Mesenchymal stem cell (in vitro differentiated cells and primary cell): ENCODE data around the gene IRF9.
A peak's percentile ranks its signal among the peaks of the same experiment; 100 is the strongest.

Source experiments
- DNase-seq: peaks from one replicate; pipeline ENCODE4 v3.0.0-alpha.2; 2013
- H2AFZ ChIP-seq: one replicate; pipeline ENCODE4 v1.6.1; 2013; ENCODE audit warnings: low read depth, mild to moderate bottlenecking, control low read depth, inconsistent platforms, low read length, moderate library complexity
- H2AK5ac ChIP-seq: 2 replicates; pipeline ENCODE4 v1.6.1; 2013; ENCODE audit warnings: low read length, moderate library complexity, mild to moderate bottlenecking, inconsistent platforms; ENCODE audit not compliant: severe bottlenecking
- H2BK120ac ChIP-seq: one replicate; pipeline ENCODE4 v1.6.1; 2013; ENCODE audit warnings: low read depth, mild to moderate bottlenecking, inconsistent platforms, low read length, moderate library complexity
- H2BK12ac ChIP-seq, 2 experiments: one replicate each; pipeline ENCODE4 v1.6.1; 2013; ENCODE audit warnings: inconsistent platforms in 2 of 2, low read length in 2 of 2, mild to moderate bottlenecking in 2 of 2, moderate library complexity in 2 of 2, control low read depth in 1 of 2
- H2BK15ac ChIP-seq: one replicate; pipeline ENCODE4 v1.6.1; 2013; ENCODE audit warnings: mild to moderate bottlenecking, low read depth, inconsistent platforms; ENCODE audit not compliant: poor library complexity, severe bottlenecking
- H2BK5ac ChIP-seq: 2 replicates; pipeline ENCODE4 v1.6.1; 2013; ENCODE audit warnings: low read depth, mild to moderate bottlenecking, low read length, control low read depth, inconsistent platforms; ENCODE audit not compliant: poor library complexity, severe bottlenecking
- H3K14ac ChIP-seq, 2 experiments: one replicate each; pipeline ENCODE4 v1.6.1; 2013; ENCODE audit warnings: inconsistent platforms in 2 of 2, low read length in 2 of 2, control low read depth in 1 of 2, mild to moderate bottlenecking in 1 of 2, moderate library complexity in 1 of 2
- H3K18ac ChIP-seq, 2 experiments: one replicate each; pipeline ENCODE4 v1.6.1; 2013; ENCODE audit warnings: inconsistent platforms in 2 of 2, low read length in 2 of 2, control low read depth in 1 of 2, low read depth in 1 of 2, mild to moderate bottlenecking in 1 of 2
- H3K23ac ChIP-seq, 2 experiments: one replicate each; pipeline ENCODE4 v1.6.1; 2013; ENCODE audit warnings: inconsistent platforms in 2 of 2, low read length in 2 of 2, mild to moderate bottlenecking in 2 of 2, moderate library complexity in 2 of 2, control low read depth in 1 of 2
- H3K27ac ChIP-seq: 2 replicates; pipeline ENCODE4 v1.5.1; 2013; ENCODE audit warnings: mild to moderate bottlenecking, moderate library complexity, low read length, control low read depth, inconsistent platforms; ENCODE audit not compliant: poor library complexity, severe bottlenecking
- H3K27me3 ChIP-seq, 2 experiments: 2 replicates each; pipeline versions ENCODE4 v1.6.1 to v1.7.0; 2013; ENCODE audit warnings: low read length in 2 of 2, mild to moderate bottlenecking in 2 of 2, moderate library complexity in 2 of 2, control low read depth in 1 of 2, inconsistent platforms in 1 of 2; ENCODE audit not compliant: control insufficient read depth in 1 of 2, insufficient read depth in 1 of 2
- H3K36me3 ChIP-seq, 2 experiments: 2 replicates each; pipeline versions ENCODE4 v1.6.1 to v1.7.0; 2013; ENCODE audit warnings: low read length in 2 of 2, control low read depth in 1 of 2, inconsistent platforms in 1 of 2, low read depth in 1 of 2, mild to moderate bottlenecking in 1 of 2; ENCODE audit not compliant: insufficient read depth in 2 of 2, control insufficient read depth in 1 of 2
- H3K4ac ChIP-seq, 2 experiments: one replicate each; pipeline ENCODE4 v1.6.1; 2013; ENCODE audit warnings: inconsistent platforms in 2 of 2, low read length in 2 of 2, mild to moderate bottlenecking in 2 of 2, moderate library complexity in 2 of 2, control low read depth in 1 of 2, low read depth in 1 of 2
- H3K4me1 ChIP-seq: 2 replicates; pipeline ENCODE4 v1.6.1; 2013; ENCODE audit warnings: low read depth, low read length, control low read depth; ENCODE audit not compliant: control insufficient read depth, insufficient read depth
- H3K4me2 ChIP-seq: 2 replicates; pipeline ENCODE4 v1.6.1; 2013; ENCODE audit warnings: low read length, mild to moderate bottlenecking, inconsistent platforms; ENCODE audit not compliant: poor library complexity, severe bottlenecking
- H3K4me3 ChIP-seq, 2 experiments: 2 replicates each; pipeline versions ENCODE4 v1.5.1 to v1.7.0; 2013; ENCODE audit warnings: low read length in 2 of 2, mild to moderate bottlenecking in 2 of 2, control low read depth in 1 of 2, low read depth in 1 of 2; ENCODE audit not compliant: insufficient read depth in 1 of 2
- H3K79me1 ChIP-seq: replicated peaks from 2 replicates; pipeline ENCODE4 v1.6.1; 2013; ENCODE audit warnings: mild to moderate bottlenecking, control low read depth, low read length, inconsistent platforms; ENCODE audit not compliant: poor library complexity, severe bottlenecking
- H3K9ac ChIP-seq: 2 replicates; pipeline ENCODE4 v1.7.0; 2013; ENCODE audit warnings: mild to moderate bottlenecking, low read length, moderate library complexity
- H3K9me3 ChIP-seq: 2 replicates; pipeline ENCODE4 v1.7.0; 2013; ENCODE audit warnings: mild to moderate bottlenecking, low read length; ENCODE audit not compliant: control insufficient read depth
- H4K8ac ChIP-seq: one replicate; pipeline ENCODE4 v1.6.1; 2013; ENCODE audit warnings: inconsistent platforms, mild to moderate bottlenecking, low read length, moderate library complexity
- H4K91ac ChIP-seq: one replicate; pipeline ENCODE4 v1.6.1; 2013; ENCODE audit warnings: mild to moderate bottlenecking, low read length, inconsistent platforms
- WGBS: methylation state at CpG from one replicate; pipeline ENCODE4 v1.1.7; 2013; ENCODE audit warnings: mixed read lengths; 5-methylcytosine and 5-hydroxymethylcytosine counted together

The IRF9 gene

GRCh38 chr14:24114532-24115421, 46.3 kb upstream of the IRF9 start, which contains the start of the genes DCAF11 and NRL:
Gene DCAF11 (plus strand): TSS chr14:24114777. CDS start chr14:24115595, 818 bp downstream.
Gene NRL (minus strand): TSS chr14:24114949. CDS start chr14:24082848, 32,101 bp downstream.
- H2BK5ac ChIP-seq, result peak within 1 kb of the TSS; percentile 96
- peak within 1 kb of the TSS; percentile 85 for H2AFZ ChIP-seq
- H3K4ac ChIP-seq, result peak within 1 kb of the TSS; percentile 85 to 95
- peaks cover 25 to 30% of the 10 kb centered on the region in 2 experiments for H3K36me3 ChIP-seq
- peak within 1 kb of the TSS; percentile 49 for H2AK5ac ChIP-seq
- H3K9ac ChIP-seq, result peak within 1 kb of the TSS; percentile 97
- H2BK12ac ChIP-seq, result peak within 1 kb of the TSS; percentile 97 to 99
- peak within 1 kb of the TSS; percentile 98 for H3K18ac ChIP-seq
- H4K91ac ChIP-seq, result peak within 1 kb of the TSS; percentile 98
- peak within 1 kb of the TSS; percentile 89 to 91 for H3K4me3 ChIP-seq
- peak within 1 kb of the TSS in 1 of 2 experiments; percentile 16 for H3K23ac ChIP-seq
- peak within 1 kb of the TSS in 1 of 2 experiments; percentile 98 for H3K14ac ChIP-seq
- WGBS, result under 1% methylated on average over 46 of the region's 65 CpGs
- peak within 1 kb of the TSS; percentile 98 for H2BK15ac ChIP-seq
- H4K8ac ChIP-seq, result peak within 1 kb of the TSS; percentile 96
- H3K4me1 ChIP-seq, result peaks cover 7% of the 10 kb centered on the region
- peak within 1 kb of the TSS; percentile 98 for H3K27ac ChIP-seq
- no peaks in the 10 kb centered on the region for H3K27me3 ChIP-seq
- H2BK120ac ChIP-seq, result peak within 1 kb of the TSS; percentile 93
- peak; percentile 100 for DNase-seq
- peak within 1 kb of the TSS; percentile 83 for H3K4me2 ChIP-seq
- no peaks in the 10 kb centered on the region for H3K9me3 ChIP-seq
- H3K79me1 ChIP-seq, result peaks cover 26% of the 10 kb centered on the region

DNA sequence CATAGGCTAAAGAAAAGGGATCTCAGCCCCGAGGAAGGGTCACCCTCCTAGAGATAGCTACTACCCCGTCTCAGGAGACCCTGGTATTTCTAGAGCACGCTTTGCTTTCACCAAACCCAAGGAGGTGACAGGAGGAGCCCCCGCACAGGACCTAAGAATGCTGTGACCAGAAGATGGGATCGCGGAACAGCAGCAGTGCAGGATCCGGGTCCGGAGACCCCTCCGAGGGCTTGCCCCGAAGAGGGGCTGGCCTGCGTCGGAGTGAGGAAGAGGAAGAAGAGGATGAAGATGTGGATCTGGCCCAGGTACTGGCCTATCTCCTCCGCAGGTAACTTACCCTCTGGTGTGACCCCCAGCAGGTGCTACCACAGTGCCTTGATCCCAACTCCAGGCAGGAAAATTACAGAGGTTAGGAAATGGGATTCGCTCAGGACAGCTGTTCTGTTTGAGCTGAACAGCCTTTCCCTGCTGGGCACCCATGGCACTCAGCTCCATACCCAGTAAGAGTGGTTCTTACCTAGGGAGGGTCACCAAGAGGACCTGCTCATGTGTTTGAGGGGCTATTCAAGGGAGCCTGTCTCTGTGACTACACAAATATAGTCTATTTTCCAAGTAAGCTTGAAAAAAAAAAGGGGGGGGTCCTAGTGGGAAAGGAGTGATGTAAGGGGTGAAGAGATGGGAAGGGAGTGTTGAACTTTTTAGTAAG, 45.5 kb upstream of the IRF9 start:
- H2AK5ac ChIP-seq, result no peak overlapping the region
- H3K4ac ChIP-seq, result no peak overlapping the region
- peaks cover 7% of the 10 kb centered on the region for H3K4me1 ChIP-seq
- H3K4me3 ChIP-seq, result peak overlapping the region; percentile 51 to 91
- H2BK120ac ChIP-seq, result no peak overlapping the region
- H3K9ac ChIP-seq, result peak overlapping the region; percentile 97
- H3K27ac ChIP-seq, result peak overlapping the region; percentile 29
- peaks cover 26% of the 10 kb centered on the region for H3K79me1 ChIP-seq
- no peak for DNase-seq
- H4K91ac ChIP-seq, result no peak overlapping the region
- peak overlapping the region in 1 of 2 experiments; percentile 37 for H3K18ac ChIP-seq
- peak overlapping the region; percentile 68 for H3K4me2 ChIP-seq
- no peak overlapping the region for H2BK5ac ChIP-seq
- H3K27me3 ChIP-seq, result no peaks in the 10 kb centered on the region
- no peak overlapping the region for H2BK15ac ChIP-seq
- peak overlapping the region; percentile 19 for H4K8ac ChIP-seq
- no peak overlapping the region for H3K14ac ChIP-seq
- H3K9me3 ChIP-seq, result no peaks in the 10 kb centered on the region
- H2BK12ac ChIP-seq, result no peak overlapping the region
- H3K36me3 ChIP-seq, result peaks cover 30 to 34% of the 10 kb centered on the region in 2 experiments
- H2AFZ ChIP-seq, result peak overlapping the region; percentile 46
- no peak overlapping the region for H3K23ac ChIP-seq
- 8% methylated on average over 10 of the region's 14 CpGs for WGBS

DNA sequence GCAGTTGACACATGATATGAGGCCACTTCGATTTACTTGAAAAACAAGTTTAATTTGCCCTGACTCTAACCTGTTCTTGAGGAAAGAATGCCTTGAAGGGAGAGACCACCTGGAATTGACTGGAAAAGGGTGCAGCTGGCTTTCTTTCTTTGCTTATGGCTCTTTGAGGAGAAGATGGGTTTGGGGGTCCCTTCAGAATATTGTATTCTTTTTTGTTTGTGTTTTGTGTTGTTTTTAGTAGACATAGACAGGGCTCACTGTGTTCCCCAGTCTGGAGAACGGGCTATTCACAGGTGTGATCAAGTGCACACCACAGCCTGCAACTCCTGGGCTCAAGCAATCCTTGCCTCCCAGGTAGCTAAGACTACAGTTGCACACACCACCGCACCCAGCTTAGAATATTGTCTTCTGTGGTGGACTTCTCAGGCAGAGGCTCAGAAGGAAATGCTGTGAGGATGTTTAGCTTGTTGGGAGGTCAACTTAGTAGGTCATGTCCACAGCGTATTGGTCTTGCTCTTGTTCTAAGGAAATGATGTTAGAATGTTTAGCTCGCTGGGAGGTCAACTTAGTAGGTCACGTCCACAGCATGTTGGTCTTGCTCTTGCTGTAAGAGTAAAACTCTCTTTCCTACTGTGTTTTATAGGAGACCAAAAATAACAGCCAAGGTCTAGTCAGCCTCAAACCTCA, 44.8 kb upstream of the IRF9 start:
- 78% methylated on average over 6 of the region's 6 CpGs for WGBS

More for the DNA sequence above, 44.8 kb upstream of the IRF9 start:
- Histone ChIP-seq H3K27ac (no peak overlapping the region), H3K9me3 (no peaks in the 10 kb centered on the region), H2AK5ac (no peak overlapping the region), H3K18ac (no peak overlapping the region), H2BK12ac (no peak overlapping the region), H4K91ac (no peak overlapping the region), H3K14ac (no peak overlapping the region), H3K4me2 (no peak overlapping the region), H3K23ac (no peak overlapping the region), H3K79me1 (peaks cover 25% of the 10 kb centered on the region), H2BK120ac (no peak overlapping the region), H2BK5ac (no peak overlapping the region), H3K9ac (no peak overlapping the region), H2AFZ (no peak overlapping the region), H3K4me3 (peak overlapping the region in 1 of 2 experiments; percentile 91), H3K36me3 (peaks cover 37 to 41% of the 10 kb centered on the region in 2 experiments), H3K4ac (no peak overlapping the region), H4K8ac (no peak overlapping the region), H3K4me1 (peaks cover 7% of the 10 kb centered on the region), H3K27me3 (no peaks in the 10 kb centered on the region), H2BK15ac (no peak overlapping the region)
- DNase-seq, result no peak
